Stimulated activated CD8-positive, alpha-beta memory T cell treated with anti-CD3 and anti-CD28 coated beads, Interleukin-2, amount 100 ng/mL, for 48 hours (primary cell): Measurements from ENCODE around the gene STMP1.
A peak's percentile ranks its signal among the peaks of the same experiment; 100 is the strongest.
"Not testable (repeated sequence)": the region's sequence is repeated elsewhere in the genome, so short reads cannot be mapped to it uniquely, and the experiment has no call there.

ENCODE experiments used
- DNase-seq, 2 donors: peaks; one replicate each; pipeline ENCODE4 v3.0.0-alpha.2; 2020; ENCODE audit warnings: low read depth in 2 of 2

STMP1 gene

GRCh38 chr7:135662373-135663114 lies at the start of gene STMP1:
Gene STMP1, plus strand, starts transcription at chr7:135662514.
- peak; percentile 94 to 96 for DNase-seq

GRCh38 chr7:135616136-135616535 lies 46.2 kb upstream of the STMP1 start:
- no peak for DNase-seq

- no peak for DNase-seq
Observed at GRCh38 chr7:135617781-135618180, 44.5 kb upstream of the STMP1 start.

GRCh38 chr7:135618510-135618909 lies 43.8 kb upstream of the STMP1 start:
- DNase-seq, result no peak

- no peak for DNase-seq
Observed at GRCh38 chr7:135620447-135620846, 41.9 kb upstream of the STMP1 start.

- no peak for DNase-seq
Observed at GRCh38 chr7:135620980-135621850, 41.1 kb upstream of the STMP1 start.

- no peak for DNase-seq
Observed at GRCh38 chr7:135634191-135634878, 28.0 kb upstream of the STMP1 start.

- DNase-seq, result not testable (repeated sequence)
Observed at GRCh38 chr7:135639690-135640089, 22.6 kb upstream of the STMP1 start.

GRCh38 chr7:135644154-135644553 lies 18.2 kb upstream of the STMP1 start:
- DNase-seq, result no peak

- no peak for DNase-seq
Observed at GRCh38 chr7:135644729-135645128, 17.6 kb upstream of the STMP1 start.

GRCh38 chr7:135645296-135645904 lies 16.9 kb upstream of the STMP1 start:
- DNase-seq, result no peak

GRCh38 chr7:135647755-135648154 lies 14.6 kb upstream of the STMP1 start:
- no peak for DNase-seq

GRCh38 chr7:135648235-135648634 lies 14.1 kb upstream of the STMP1 start:
- no peak for DNase-seq

GRCh38 chr7:135650831-135651573 lies 11.3 kb upstream of the STMP1 start:
- DNase-seq, result no peak

GRCh38 chr7:135653340-135654080 lies 8.8 kb upstream of the STMP1 start:
- DNase-seq, result no peak

GRCh38 chr7:135658564-135658963 lies 3.8 kb upstream of the STMP1 start:
- DNase-seq, result no peak

- no peak for DNase-seq
Observed at GRCh38 chr7:135659159-135659846, 3.0 kb upstream of the STMP1 start.

GRCh38 chr7:135661311-135662122 lies 797 bp upstream of the STMP1 start:
- no peak for DNase-seq

GRCh38 chr7:135662123-135662372 lies 266 bp upstream of the STMP1 start:
- no peak for DNase-seq
